Breast epithelium (tissue), 4 donors: ENCODE measurements around the gene FAT2. TPM values are rescaled to one million over a fixed set of nuclear protein-coding genes. Genes with fewer than 3 reads are reported as not detected.

Source experiments
- DNase-seq, 2 donors: peaks; one replicate each; pipeline ENCODE4 v3.0.0-alpha.2; 2019; ENCODE audit warnings: low spot score in 2 of 2
- H3K27ac ChIP-seq, 2 donors: fragments of 200-600 bp; sonication (generic) in 1 of 2; one replicate each; pipeline ENCODE4 v1.5.1; 2016 to 2019; ENCODE audit warnings: mild to moderate bottlenecking in 1 of 2
- H3K27me3 ChIP-seq, 2 donors: fragments of 200-600 bp; sonication (generic) in 1 of 2; one replicate each; pipeline versions ENCODE4 v1.5.1 to v1.6.0; 2017 to 2019; ENCODE audit warnings: control low read depth in 1 of 2, mild to moderate bottlenecking in 1 of 2
- H3K36me3 ChIP-seq: fragments of 200-600 bp; one replicate; pipeline ENCODE4 v1.5.1; 2019
- H3K4me1 ChIP-seq, 2 donors: fragments of 200-600 bp; sonication (generic); one replicate each; pipeline ENCODE4 v1.5.1; 2016 to 2019; ENCODE audit warnings: control low read depth in 1 of 2
- H3K4me3 ChIP-seq, 3 donors: fragments of 200-600 bp; sonication (generic); 1 replicate in 2 of 3; 2 replicates in 1 of 3; pipeline ENCODE4 v1.5.1; 2016 to 2019; ENCODE audit warnings: mild to moderate bottlenecking in 3 of 3, moderate library complexity in 2 of 3
- H3K9me3 ChIP-seq, 2 donors: fragments of 200-600 bp; sonication (generic) in 1 of 2; one replicate each; pipeline ENCODE4 v1.5.1; 2016 to 2019; ENCODE audit warnings: control low read depth in 1 of 2
- CTCF ChIP-seq, 3 donors: fragments of 450-650 bp; IDR thresholded peaks; one replicate each; pipeline ENCODE4 v1.5.1; 2016 to 2017; ENCODE audit warnings: antibody characterized with exemption in 3 of 3, mild to moderate bottlenecking in 3 of 3, moderate library complexity in 3 of 3
- POLR2A ChIP-seq: fragments of 450-650 bp; IDR thresholded peaks from one replicate; pipeline ENCODE4 v1.6.1; 2016; ENCODE audit warnings: antibody characterized with exemption, mild to moderate bottlenecking, moderate library complexity
- POLR2AphosphoS5 ChIP-seq, 3 donors: sonication (generic); formaldehyde crosslinking; IDR thresholded peaks; one replicate each; pipeline ENCODE4 v1.6.1; 2017; ENCODE audit warnings: antibody characterized with exemption in 3 of 3
- intact Hi-C: fragments of 100-400 bp; cut with DNase I; formaldehyde crosslinking; loops from one replicate; pipeline ENCODE4 v1.15.1; 2023; ENCODE audit warnings: low total_unique reads
- total RNA-seq, 3 donors: library from RNA; depleted of rRNA; stranded (reverse); fragments of >200 nt; gene quantifications; one replicate each; pipeline ENCODE4 v1.1.0, GENCODE V29; 2016

The FAT2 gene
- total RNA-seq, 3 donors from 2014 or later, result 0.16 to 5.4 (median 3.6) TPM

- DNase-seq, result no peak
- TF ChIP-seq POLR2AphosphoS5 (IDR thresholded peaks at IDR 0.05) (no peak), CTCF (IDR thresholded peaks at IDR 0.05) (no peak), POLR2A (no peak)
- H3K9me3 ChIP-seq, result no peaks in the 10 kb centered on the region
Measured at GRCh38 chr5:151612689-151613427, 21.7 kb upstream of the FAT2 start.

GRCh38 chr5:151611127-151611775, 20.1 kb upstream of the FAT2 start:
- intact Hi-C loops, result no loop called here
- no peaks in the 10 kb centered on the region for H3K4me1 ChIP-seq
- no peaks in the 10 kb centered on the region for H3K36me3 ChIP-seq
- no peaks in the 10 kb centered on the region for H3K9me3 ChIP-seq
- H3K27ac ChIP-seq, result no peak overlapping the region
- no peaks in the 10 kb centered on the region for H3K27me3 ChIP-seq
- H3K4me3 ChIP-seq, result no peak overlapping the region
- TF ChIP-seq POLR2AphosphoS5 (IDR thresholded peaks at IDR 0.05), result no peak
- no peak for TF ChIP-seq CTCF (IDR thresholded peaks at IDR 0.05)
- TF ChIP-seq POLR2A, result no peak
- DNase-seq, result no peak

More at GRCh38 chr5:151612689-151613427, 21.7 kb upstream of the FAT2 start:
- Histone ChIP-seq H3K27me3 (no peaks in the 10 kb centered on the region), H3K27ac (no peak overlapping the region), H3K36me3 (no peaks in the 10 kb centered on the region), H3K4me3 (no peak overlapping the region), H3K4me1 (no peaks in the 10 kb centered on the region)
- intact Hi-C loops, result no loop called here

- no peak overlapping the region for H3K27ac ChIP-seq
- intact Hi-C loops, result no loop called here
- no peak overlapping the region for H3K4me3 ChIP-seq
Measured at GRCh38 chr5:151608522-151608921, 17.4 kb upstream of the FAT2 start.

GRCh38 chr5:151607304-151607703, 16.2 kb upstream of the FAT2 start:
- TF ChIP-seq POLR2A, result no peak
- TF ChIP-seq CTCF (IDR thresholded peaks at IDR 0.05), result no peak
- TF ChIP-seq POLR2AphosphoS5 (IDR thresholded peaks at IDR 0.05), result no peak
- Histone ChIP-seq H3K9me3 (no peaks in the 10 kb centered on the region), H3K36me3 (no peaks in the 10 kb centered on the region), H3K4me3 (no peak overlapping the region), H3K4me1 (no peaks in the 10 kb centered on the region), H3K27me3 (no peaks in the 10 kb centered on the region), H3K27ac (no peak overlapping the region)
- intact Hi-C loops, result no loop called here
- DNase-seq, result no peak

More at GRCh38 chr5:151608522-151608921, 17.4 kb upstream of the FAT2 start:
- Histone ChIP-seq H3K4me1 (no peaks in the 10 kb centered on the region), H3K36me3 (no peaks in the 10 kb centered on the region), H3K9me3 (no peaks in the 10 kb centered on the region), H3K27me3 (no peaks in the 10 kb centered on the region)
- DNase-seq, result no peak
- TF ChIP-seq CTCF (IDR thresholded peaks at IDR 0.05), result no peak
- no peak for TF ChIP-seq POLR2A
- no peak for TF ChIP-seq POLR2AphosphoS5 (IDR thresholded peaks at IDR 0.05)

- H3K9me3 ChIP-seq, result no peaks in the 10 kb centered on the region
- H3K36me3 ChIP-seq, result no peaks in the 10 kb centered on the region
- TF ChIP-seq POLR2A, result no peak
- TF ChIP-seq CTCF (IDR thresholded peaks at IDR 0.05), result no peak
- TF ChIP-seq POLR2AphosphoS5 (IDR thresholded peaks at IDR 0.05), result no peak
- H3K4me1 ChIP-seq, result no peaks in the 10 kb centered on the region
- intact Hi-C loops, result no loop called here
- H3K27me3 ChIP-seq, result no peaks in the 10 kb centered on the region
- no peak overlapping the region for H3K4me3 ChIP-seq
- H3K27ac ChIP-seq, result no peak overlapping the region
- DNase-seq, result no peak
Measured at GRCh38 chr5:151605559-151605958, 14.4 kb upstream of the FAT2 start.
